GM23338 (cell line): ENCODE results near the gene NFIC. TPM values are rescaled to one million over a fixed set of nuclear protein-coding genes. Genes with fewer than 3 reads are reported as not detected.

Source experiments
- ATAC-seq: fragments of 200-7000 bp; cut with Tn5 transposase; 3 replicates; pipeline ENCODE4 v1.9.1; 2020
- DNase-seq: peaks from one replicate; pipeline ENCODE4 v3.0.0-alpha.2; 2015; ENCODE audit warnings: low spot score
- H2AFZ ChIP-seq: fragments of 200-600 bp; sonication (generic); 2 replicates; pipeline ENCODE4 v1.8.0; 2016; ENCODE audit warnings: antibody characterized with exemption, mild to moderate bottlenecking, moderate library complexity
- H3F3A ChIP-seq: fragments of 200-600 bp; sonication (generic); replicated peaks from 2 replicates; pipeline ENCODE4 v1.8.0; 2017; ENCODE audit warnings: antibody characterized with exemption, mixed run types, low read depth
- H3K27ac ChIP-seq: fragments of 200-600 bp; sonication (generic); 2 replicates; pipeline ENCODE4 v1.6.1; 2016; ENCODE audit warnings: low read depth
- H3K27me3 ChIP-seq: fragments of 200-600 bp; sonication (generic); 2 replicates; pipeline ENCODE4 v1.8.0; 2016; ENCODE audit warnings: mild to moderate bottlenecking, mixed run types, moderate library complexity; ENCODE audit not compliant: insufficient read depth
- H3K36me3 ChIP-seq: fragments of 200-600 bp; sonication (generic); 2 replicates; pipeline ENCODE4 v1.8.0; 2016; ENCODE audit warnings: mild to moderate bottlenecking; ENCODE audit not compliant: insufficient read depth
- H3K4me1 ChIP-seq: fragments of 200-600 bp; sonication (generic); 2 replicates; pipeline ENCODE4 v1.8.0; 2016; ENCODE audit warnings: mild to moderate bottlenecking, moderate library complexity; ENCODE audit not compliant: insufficient read depth
- H3K4me2 ChIP-seq: fragments of 200-600 bp; sonication (generic); 2 replicates; pipeline ENCODE4 v1.7.1; 2017; ENCODE audit warnings: mixed run types
- H3K4me3 ChIP-seq: fragments of 200-600 bp; sonication (generic); 2 replicates; pipeline ENCODE4 v1.6.1; 2016; ENCODE audit warnings: mixed run types
- H3K79me2 ChIP-seq: fragments of 200-600 bp; sonication (generic); replicated peaks from 2 replicates; pipeline ENCODE4 v1.8.0; 2017; ENCODE audit warnings: mild to moderate bottlenecking; ENCODE audit not compliant: insufficient read depth
- H3K9me2 ChIP-seq: fragments of 200-600 bp; sonication (generic); 2 replicates; pipeline ENCODE4 v1.8.0; 2017; ENCODE audit not compliant: insufficient read depth
- H4K20me1 ChIP-seq: fragments of 200-600 bp; sonication (generic); replicated peaks from 2 replicates; pipeline ENCODE4 v1.8.0; 2017; ENCODE audit warnings: mild to moderate bottlenecking; ENCODE audit not compliant: insufficient read depth
- H3K27ac Mint-ChIP-seq: 2 replicates; pipeline ENCODE4 v1.8.0; 2020; ENCODE audit warnings: inconsistent platforms, mild to moderate bottlenecking, moderate library complexity, mixed read lengths
- H3K27me3 Mint-ChIP-seq: 3 replicates; pipeline ENCODE4 v1.8.0; 2022; ENCODE audit warnings: low read depth, mild to moderate bottlenecking, moderate library complexity, mixed read lengths, inconsistent platforms; ENCODE audit not compliant: insufficient read depth, poor library complexity
- H3K36me3 Mint-ChIP-seq: 3 replicates; pipeline ENCODE4 v1.8.0; 2021; ENCODE audit warnings: low read depth, mild to moderate bottlenecking, inconsistent platforms, moderate library complexity, mixed read lengths
- H3K4me1 Mint-ChIP-seq: 3 replicates; pipeline ENCODE4 v1.8.0; 2020; ENCODE audit warnings: mild to moderate bottlenecking, inconsistent platforms, mixed read lengths
- H3K4me3 Mint-ChIP-seq: 3 replicates; pipeline ENCODE4 v1.8.0; 2021; ENCODE audit warnings: moderate library complexity, mild to moderate bottlenecking, inconsistent platforms, mixed read lengths
- H3K9me3 Mint-ChIP-seq: 3 replicates; pipeline ENCODE4 v1.8.0; 2020; ENCODE audit warnings: moderate library complexity, mild to moderate bottlenecking, inconsistent platforms, mixed read lengths
- CREB1 ChIP-seq: fragments of 250-450 bp; sonication (Bioruptor Pico); IDR thresholded peaks from 2 replicates; pipeline ENCODE4 v1.5.0; 2020; ENCODE audit warnings: low read depth, mild to moderate bottlenecking, moderate library complexity
- EZH2 ChIP-seq: fragments of 200-600 bp; sonication (generic); IDR thresholded peaks from one replicate; pipeline ENCODE4 v1.8.0; 2017; ENCODE audit warnings: antibody characterized with exemption, mild to moderate bottlenecking, low read depth; ENCODE audit not compliant: unreplicated experiment
- EZH2phosphoT487 ChIP-seq: fragments of 200-600 bp; sonication (generic); IDR thresholded peaks from one replicate; pipeline ENCODE4 v1.8.1; 2018; ENCODE audit warnings: antibody characterized with exemption; ENCODE audit not compliant: unreplicated experiment
- JUNB ChIP-seq: IDR thresholded peaks from one replicate; pipeline ENCODE4 v1.6.1; 2016; ENCODE audit warnings: antibody characterized with exemption; ENCODE audit not compliant: unreplicated experiment
- POLR2AphosphoS5 ChIP-seq: IDR thresholded peaks from 2 replicates; pipeline ENCODE4 v1.6.1; 2016; ENCODE audit warnings: antibody characterized with exemption, low read depth
- STAT1 ChIP-seq: IDR thresholded peaks from one replicate; pipeline ENCODE4 v1.6.1; 2016; ENCODE audit warnings: antibody characterized with exemption; ENCODE audit not compliant: unreplicated experiment
- polyA plus RNA-seq: library from polyadenylated mRNA; unstranded; fragments of >200 nt; fragmentation: Nextera tagmentation; extraction: Ambion mirVana; gene quantifications from 2 replicates; pipeline ENCODE4 v1.2.1, GENCODE V29; 2016
- total RNA-seq: library from RNA; depleted of rRNA; stranded (reverse); fragments of >200 nt; shearing (Covaris generic); gene quantifications from 2 replicates; pipeline ENCODE4 v1.2.3, GENCODE V29; 2014
- TF ChIP-seq, protein P1 (sequence below): fragments of 250-450 bp; sonication (Bioruptor Pico); IDR thresholded peaks from 2 replicates; pipeline ENCODE4 v1.5.0; 2020; ENCODE audit warnings: mild to moderate bottlenecking, moderate library complexity
- TF ChIP-seq, protein P2 (sequence below), 2 experiments: fragments of 200-600 bp in 1 of 2; sonication (generic) in 1 of 2; conservative IDR thresholded peaks; 2 replicates each; pipeline versions ENCODE4 v1.5.1 to v1.6.1; 2016 to 2017; ENCODE audit warnings: antibody characterized with exemption in 2 of 2, low read depth in 2 of 2, mild to moderate bottlenecking in 2 of 2, moderate library complexity in 1 of 2

NFIC gene
- total and polyA plus RNA-seq, 2 experiments from 2014 or later = 1.3 to 5.3 TPM

DNA sequence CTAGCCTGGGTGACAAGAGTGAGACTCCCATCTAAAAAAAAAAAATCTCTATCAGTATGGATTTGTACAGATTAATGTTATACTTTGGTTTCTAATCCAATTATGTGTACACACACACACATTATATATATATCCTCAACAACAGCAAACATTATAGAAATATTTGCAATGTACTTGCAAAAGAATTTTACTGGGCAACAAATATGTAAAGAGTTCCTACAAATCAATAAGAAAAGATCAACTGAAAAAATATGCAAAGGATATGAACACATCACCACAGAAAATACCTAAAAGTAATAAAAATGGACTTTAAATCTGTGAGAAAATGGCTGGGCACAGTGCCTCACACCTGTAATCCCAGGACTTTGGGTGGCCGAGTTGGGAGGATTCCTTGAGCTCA lies 40.9 kb upstream of the NFIC start (continued):
- TF ChIP-seq, protein P1, sequence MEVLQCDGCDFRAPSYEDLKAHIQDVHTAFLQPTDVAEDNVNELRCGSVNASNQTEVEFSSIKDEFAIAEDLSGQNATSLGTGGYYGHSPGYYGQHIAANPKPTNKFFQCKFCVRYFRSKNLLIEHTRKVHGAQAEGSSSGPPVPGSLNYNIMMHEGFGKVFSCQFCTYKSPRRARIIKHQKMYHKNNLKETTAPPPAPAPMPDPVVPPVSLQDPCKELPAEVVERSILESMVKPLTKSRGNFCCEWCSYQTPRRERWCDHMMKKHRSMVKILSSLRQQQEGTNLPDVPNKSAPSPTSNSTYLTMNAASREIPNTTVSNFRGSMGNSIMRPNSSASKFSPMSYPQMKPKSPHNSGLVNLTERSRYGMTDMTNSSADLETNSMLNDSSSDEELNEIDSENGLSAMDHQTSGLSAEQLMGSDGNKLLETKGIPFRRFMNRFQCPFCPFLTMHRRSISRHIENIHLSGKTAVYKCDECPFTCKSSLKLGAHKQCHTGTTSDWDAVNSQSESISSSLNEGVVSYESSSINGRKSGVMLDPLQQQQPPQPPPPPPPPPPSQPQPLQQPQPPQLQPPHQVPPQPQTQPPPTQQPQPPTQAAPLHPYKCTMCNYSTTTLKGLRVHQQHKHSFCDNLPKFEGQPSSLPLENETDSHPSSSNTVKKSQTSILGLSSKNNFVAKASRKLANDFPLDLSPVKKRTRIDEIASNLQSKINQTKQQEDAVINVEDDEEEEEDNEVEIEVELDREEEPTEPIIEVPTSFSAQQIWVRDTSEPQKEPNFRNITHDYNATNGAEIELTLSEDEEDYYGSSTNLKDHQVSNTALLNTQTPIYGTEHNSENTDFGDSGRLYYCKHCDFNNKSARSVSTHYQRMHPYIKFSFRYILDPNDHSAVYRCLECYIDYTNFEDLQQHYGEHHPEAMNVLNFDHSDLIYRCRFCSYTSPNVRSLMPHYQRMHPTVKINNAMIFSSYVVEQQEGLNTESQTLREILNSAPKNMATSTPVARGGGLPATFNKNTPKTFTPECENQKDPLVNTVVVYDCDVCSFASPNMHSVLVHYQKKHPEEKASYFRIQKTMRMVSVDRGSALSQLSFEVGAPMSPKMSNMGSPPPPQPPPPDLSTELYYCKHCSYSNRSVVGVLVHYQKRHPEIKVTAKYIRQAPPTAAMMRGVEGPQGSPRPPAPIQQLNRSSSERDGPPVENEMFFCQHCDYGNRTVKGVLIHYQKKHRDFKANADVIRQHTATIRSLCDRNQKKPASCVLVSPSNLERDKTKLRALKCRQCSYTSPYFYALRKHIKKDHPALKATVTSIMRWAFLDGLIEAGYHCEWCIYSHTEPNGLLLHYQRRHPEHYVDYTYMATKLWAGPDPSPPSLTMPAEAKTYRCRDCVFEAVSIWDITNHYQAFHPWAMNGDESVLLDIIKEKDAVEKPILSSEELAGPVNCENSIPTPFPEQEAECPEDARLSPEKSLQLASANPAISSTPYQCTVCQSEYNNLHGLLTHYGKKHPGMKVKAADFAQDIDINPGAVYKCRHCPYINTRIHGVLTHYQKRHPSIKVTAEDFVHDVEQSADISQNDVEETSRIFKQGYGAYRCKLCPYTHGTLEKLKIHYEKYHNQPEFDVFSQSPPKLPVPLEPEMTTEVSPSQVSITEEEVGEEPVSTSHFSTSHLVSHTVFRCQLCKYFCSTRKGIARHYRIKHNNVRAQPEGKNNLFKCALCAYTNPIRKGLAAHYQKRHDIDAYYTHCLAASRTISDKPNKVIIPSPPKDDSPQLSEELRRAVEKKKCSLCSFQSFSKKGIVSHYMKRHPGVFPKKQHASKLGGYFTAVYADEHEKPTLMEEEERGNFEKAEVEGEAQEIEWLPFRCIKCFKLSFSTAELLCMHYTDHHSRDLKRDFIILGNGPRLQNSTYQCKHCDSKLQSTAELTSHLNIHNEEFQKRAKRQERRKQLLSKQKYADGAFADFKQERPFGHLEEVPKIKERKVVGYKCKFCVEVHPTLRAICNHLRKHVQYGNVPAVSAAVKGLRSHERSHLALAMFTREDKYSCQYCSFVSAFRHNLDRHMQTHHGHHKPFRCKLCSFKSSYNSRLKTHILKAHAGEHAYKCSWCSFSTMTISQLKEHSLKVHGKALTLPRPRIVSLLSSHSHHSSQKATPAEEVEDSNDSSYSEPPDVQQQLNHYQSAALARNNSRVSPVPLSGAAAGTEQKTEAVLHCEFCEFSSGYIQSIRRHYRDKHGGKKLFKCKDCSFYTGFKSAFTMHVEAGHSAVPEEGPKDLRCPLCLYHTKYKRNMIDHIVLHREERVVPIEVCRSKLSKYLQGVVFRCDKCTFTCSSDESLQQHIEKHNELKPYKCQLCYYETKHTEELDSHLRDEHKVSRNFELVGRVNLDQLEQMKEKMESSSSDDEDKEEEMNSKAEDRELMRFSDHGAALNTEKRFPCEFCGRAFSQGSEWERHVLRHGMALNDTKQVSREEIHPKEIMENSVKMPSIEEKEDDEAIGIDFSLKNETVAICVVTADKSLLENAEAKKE = no peak
- no peak for TF ChIP-seq STAT1
- TF ChIP-seq CREB1 = no peak
- TF ChIP-seq POLR2AphosphoS5 = no peak
- no peak for TF ChIP-seq JUNB
- TF ChIP-seq EZH2 = no peak

DNA sequence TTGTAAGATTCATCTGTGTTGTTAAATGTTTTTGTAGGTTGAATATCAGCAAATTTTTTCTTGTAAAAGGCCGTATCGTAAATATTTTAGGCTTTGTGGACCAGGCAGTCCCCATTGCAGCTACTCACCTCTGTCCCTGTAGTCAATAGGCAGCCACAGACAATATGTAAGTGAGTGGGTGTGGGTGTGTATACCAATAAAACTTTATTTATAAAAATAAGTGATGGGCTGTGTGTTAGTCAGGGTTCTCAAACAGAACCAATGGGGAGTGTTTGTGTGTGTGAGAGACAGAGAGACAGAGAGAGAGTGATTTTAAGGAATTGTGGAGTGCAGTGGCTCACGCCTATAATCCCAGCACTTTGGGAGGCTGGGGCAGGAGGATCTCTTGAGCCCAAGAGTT lies 37.6 kb upstream of the NFIC start:
- no peak overlapping the region for H3K27ac Mint-ChIP-seq
- peaks cover 7% of the 10 kb centered on the region for H3K9me3 Mint-ChIP-seq
- Histone ChIP-seq H3K4me2 (no peak overlapping the region), H3K27me3 (no peaks in the 10 kb centered on the region; the same call in 1 of the 2 replicates), H3F3A (no peaks in the 10 kb centered on the region), H2AFZ (no peak overlapping the region), H3K36me3 (no peaks in the 10 kb centered on the region), H4K20me1 (no peaks in the 10 kb centered on the region; the same call in 1 of the 2 replicates), H3K27ac (no peak overlapping the region), H3K79me2 (no peaks in the 10 kb centered on the region), H3K4me1 (no peaks in the 10 kb centered on the region), H3K4me3 (no peak overlapping the region), H3K9me2 (no peaks in the 10 kb centered on the region)
- no peak overlapping the region for H3K4me3 Mint-ChIP-seq
- peaks cover 2% of the 10 kb centered on the region for H3K27me3 Mint-ChIP-seq
- H3K4me1 Mint-ChIP-seq = no peaks in the 10 kb centered on the region
- no peak for DNase-seq
- ATAC-seq = no peak
- no peaks in the 10 kb centered on the region; the same call in 2 of the 3 replicates for H3K36me3 Mint-ChIP-seq
- TF ChIP-seq, protein P1 = no peak
- TF ChIP-seq STAT1 (no peak), EZH2phosphoT487 (no peak), CREB1 (no peak), EZH2 (no peak)
- TF ChIP-seq, protein P2, sequence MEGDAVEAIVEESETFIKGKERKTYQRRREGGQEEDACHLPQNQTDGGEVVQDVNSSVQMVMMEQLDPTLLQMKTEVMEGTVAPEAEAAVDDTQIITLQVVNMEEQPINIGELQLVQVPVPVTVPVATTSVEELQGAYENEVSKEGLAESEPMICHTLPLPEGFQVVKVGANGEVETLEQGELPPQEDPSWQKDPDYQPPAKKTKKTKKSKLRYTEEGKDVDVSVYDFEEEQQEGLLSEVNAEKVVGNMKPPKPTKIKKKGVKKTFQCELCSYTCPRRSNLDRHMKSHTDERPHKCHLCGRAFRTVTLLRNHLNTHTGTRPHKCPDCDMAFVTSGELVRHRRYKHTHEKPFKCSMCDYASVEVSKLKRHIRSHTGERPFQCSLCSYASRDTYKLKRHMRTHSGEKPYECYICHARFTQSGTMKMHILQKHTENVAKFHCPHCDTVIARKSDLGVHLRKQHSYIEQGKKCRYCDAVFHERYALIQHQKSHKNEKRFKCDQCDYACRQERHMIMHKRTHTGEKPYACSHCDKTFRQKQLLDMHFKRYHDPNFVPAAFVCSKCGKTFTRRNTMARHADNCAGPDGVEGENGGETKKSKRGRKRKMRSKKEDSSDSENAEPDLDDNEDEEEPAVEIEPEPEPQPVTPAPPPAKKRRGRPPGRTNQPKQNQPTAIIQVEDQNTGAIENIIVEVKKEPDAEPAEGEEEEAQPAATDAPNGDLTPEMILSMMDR (conservative IDR thresholded peaks at IDR 0.05; ENCODE audit: low read depth in 2 of 2) = no peak
